Stimulated activated CD8-positive, alpha-beta memory T cell treated with anti-CD3 and anti-CD28 coated beads, Interleukin-12 subunit alpha, Interleukin-12 subunit beta, amount 100 ng/mL, for 24 hours (primary cell): Measurements from ENCODE around the gene TFAP2D.

ENCODE experiments used
- DNase-seq: peaks from one replicate; pipeline ENCODE4 v3.0.0-alpha.2; 2020; ENCODE audit errors: extremely low read depth

TFAP2D gene

DNA sequence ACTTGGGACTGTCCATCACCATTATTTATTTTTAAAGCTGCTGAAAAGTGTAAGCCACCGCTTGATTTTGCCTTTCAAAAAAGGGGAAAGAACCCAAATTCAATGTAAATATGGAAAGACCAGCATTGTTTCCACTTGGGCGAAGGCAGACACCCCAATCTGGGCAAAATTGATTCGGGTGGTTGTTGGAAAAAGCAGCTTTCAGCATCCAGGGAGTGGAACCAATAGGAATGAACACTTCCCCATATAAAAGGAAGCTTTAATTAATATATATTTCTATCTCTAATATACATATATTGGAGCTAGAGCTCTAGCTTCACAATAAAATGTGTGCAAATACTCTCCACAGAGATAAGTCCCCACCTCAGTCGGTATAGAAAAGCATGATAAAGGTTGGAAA lies at the start of gene TFAP2D:
Gene TFAP2D, plus strand, starts transcription at position 301 of the 400 bp plus-strand sequence. CDS start 530 bp downstream, outside the sequence.
- DNase-seq, result no peak

DNA sequence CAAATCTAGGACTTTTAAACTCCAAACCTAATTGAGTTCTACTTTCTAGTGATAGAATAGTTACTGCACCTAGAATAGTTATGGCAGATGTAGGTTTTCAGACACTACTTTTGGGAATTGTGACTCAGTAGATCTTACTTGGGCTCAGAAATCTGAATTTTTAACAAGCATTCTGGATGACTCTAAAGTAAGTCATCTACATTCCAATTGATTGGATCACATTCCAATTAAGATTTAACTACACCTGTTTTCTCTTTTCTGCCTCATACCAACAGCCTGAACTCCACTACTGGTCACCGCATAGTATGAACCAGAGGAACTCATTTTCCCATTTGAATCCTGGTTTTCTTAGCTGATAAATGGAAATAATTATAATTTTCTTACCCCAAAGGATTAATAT lies 49.5 kb upstream of the TFAP2D start:
- DNase-seq, result no peak

DNA sequence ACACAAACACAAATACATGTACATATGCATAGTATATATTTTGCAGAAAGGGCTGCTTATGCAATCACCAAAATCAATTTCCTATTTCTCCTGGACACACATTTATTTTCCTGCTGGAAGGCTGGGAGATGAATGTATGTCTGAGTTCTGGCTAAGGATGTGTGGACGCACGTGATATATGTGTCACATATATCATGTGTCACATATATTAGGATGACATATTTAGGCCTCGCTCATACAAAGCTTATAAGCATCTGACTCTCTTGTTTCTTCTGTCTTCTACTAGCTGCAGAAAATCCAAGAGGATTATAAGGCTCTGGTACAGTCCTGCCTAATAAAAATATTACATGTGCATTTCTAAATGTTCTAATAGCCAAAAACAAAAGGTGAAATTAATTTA lies 47.2 kb upstream of the TFAP2D start:
- DNase-seq, result no peak

DNA sequence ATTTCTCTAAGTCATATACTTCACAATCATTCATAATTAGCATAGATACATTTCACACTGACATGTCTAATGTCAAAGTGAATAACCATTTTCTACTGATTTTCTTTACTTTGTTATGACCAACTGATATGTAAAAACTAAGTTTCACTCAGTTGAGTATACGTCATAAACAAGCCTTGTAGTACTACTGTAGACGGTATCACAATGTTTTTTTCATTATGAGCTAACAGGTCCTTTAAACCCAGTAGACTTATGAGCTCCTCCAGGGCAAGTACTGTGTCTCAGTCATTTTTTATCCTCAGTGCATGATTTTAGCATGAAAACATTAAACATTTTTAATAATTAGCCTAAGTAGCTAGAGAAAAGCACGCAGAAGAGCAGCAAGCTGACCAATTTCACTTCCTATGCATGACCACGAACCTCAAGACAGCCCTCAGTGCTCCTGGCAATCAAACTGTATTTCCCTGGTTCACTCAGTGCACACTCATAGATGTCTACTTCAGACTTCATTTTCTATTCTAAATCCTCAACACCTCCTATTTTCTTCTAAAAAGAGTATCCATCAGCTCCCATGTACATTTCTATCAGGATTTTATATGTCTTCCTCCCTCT lies 32.0 kb upstream of the TFAP2D start:
- DNase-seq, result no peak

DNA sequence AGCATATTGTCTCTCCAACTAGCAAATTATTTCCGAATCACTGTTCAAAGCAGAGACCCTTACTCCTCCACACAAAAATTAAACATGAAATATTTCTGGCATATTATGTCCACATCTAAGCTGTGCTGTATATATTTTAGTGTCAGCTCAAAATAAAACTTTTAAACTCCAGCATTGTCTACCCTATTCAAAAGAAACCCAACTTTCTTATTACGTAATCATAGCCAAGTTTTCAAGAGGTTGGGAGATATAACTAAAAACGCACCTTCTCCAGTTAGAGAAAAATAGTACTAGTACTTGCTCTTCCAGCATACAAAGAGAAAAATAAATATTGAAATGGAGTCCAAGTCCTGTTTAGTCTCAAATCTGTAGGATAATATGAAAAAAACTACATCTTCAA lies 24.1 kb upstream of the TFAP2D start:
- no peak for DNase-seq

DNA sequence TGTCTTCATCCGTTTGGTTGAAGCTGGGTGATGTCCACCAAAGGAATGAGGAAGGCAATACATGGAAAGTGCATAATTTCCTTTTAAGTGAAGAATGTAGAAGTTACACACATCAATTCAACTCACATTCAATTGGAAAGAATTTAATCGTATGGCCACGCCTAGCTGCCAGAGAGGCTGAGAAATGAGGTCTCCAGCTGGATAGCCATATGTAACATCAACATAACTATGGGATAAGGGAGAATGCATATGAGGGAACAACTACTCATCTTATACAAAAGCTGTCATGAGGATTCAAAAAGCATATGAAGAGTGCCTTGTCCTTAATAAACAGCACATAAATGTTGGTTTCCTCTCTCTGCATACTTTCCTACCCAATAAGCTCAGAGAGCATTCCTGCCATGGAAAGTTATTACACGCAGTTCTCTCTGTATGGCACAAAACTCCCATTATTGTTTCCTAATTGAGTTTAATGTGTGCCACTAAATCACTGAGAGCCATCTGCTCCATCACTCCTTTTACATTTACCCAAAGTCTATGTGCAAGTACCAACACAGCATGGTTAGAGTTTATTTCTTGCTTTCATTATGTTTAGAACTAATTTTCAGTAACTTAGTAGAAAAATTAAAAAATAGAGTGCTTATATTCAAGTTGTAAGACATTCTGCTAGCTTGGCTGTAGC lies 21.4 kb upstream of the TFAP2D start:
- no peak for DNase-seq

DNA sequence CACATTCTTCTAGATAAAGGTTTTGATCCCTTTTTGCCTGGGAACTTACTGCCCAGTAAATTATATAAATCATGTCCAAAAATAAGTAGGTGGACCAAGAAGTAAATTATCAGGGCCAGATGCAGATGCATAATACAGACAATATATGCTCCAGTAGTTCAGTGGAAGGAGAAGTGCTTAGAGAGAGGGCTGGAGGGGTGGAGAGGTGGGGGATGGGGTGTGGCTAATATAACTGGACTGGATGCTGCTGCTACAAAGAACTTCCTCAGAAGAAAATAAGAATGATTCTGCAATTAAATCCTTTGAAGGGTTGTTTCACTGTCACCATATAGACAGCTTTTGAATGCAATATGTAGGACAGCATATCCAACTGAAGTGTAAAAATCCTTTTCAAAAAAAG lies 14.8 kb upstream of the TFAP2D start:
- DNase-seq, result no peak

DNA sequence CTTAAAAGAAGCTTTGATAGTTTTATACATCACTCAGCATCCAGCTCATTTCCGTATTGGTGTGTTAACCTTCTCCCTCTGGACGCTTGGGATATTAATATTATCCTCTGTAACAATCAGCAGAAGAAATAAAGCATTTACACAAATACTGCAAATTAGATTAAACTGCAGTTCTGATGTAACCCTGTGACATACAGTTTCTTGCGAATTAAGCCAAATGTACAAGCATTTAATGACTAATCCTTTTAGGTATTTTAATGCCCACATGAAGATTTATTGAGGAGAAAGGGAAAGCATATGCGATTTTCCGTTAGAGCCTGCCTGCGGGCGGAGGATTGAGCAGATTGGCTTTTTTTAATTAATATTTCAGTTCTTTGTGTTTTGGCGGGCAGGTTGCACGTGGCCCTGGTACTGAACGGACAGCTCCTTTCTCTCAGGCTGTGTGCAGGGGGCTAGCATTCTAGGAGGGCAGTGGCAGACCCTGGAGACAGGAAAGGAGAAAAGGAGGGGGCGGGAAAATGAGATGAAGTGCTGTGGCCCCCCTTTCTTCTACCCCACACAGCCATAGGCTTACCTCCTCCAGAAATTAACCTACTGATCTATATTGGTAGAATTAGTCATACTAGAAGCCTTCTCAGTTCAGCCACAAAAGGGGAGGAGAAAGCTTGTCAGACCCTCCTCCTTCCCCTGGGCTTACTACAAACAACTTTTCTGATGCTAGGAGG lies 14.1 kb upstream of the TFAP2D start:
- no peak for DNase-seq

DNA sequence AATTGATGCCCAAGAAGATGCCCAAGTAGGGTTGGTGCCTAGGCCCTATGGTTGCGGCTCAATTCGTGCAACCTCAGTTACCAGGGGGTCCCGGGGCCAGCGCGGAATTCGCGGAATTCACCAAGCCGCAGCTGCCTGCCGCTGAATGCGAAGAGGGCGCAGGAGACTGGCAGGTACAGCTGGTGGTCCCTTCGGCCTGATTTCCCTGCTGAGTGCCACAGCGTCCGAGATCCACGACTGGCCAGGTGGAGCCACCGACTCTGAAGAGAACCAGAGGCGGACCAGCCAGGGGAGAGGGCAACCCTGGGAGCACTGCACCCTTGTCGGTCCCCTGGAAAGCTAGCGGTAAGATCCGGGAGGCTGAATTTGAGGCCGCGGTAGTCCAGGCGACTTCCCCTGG lies 6.8 kb upstream of the TFAP2D start:
- no peak for DNase-seq

DNA sequence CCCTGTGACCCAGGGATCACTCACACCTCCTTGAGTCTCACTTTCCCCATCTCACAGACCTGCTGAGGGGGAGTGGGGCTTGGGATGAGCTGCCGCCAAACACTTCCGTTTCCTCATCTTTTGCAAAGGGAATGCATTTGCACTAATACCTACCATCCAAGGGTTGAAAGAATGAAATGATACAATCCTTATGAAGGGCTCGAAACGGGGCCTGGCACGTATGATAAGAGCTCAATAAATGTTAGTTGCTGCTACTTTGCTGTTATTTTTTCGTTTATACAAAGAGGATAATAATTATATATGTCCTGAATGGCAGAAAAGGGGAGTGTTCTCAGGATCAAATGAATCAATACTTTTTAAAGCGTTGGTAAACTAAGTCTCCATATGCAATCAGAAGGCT lies 6.1 kb upstream of the TFAP2D start:
- DNase-seq, result no peak

DNA sequence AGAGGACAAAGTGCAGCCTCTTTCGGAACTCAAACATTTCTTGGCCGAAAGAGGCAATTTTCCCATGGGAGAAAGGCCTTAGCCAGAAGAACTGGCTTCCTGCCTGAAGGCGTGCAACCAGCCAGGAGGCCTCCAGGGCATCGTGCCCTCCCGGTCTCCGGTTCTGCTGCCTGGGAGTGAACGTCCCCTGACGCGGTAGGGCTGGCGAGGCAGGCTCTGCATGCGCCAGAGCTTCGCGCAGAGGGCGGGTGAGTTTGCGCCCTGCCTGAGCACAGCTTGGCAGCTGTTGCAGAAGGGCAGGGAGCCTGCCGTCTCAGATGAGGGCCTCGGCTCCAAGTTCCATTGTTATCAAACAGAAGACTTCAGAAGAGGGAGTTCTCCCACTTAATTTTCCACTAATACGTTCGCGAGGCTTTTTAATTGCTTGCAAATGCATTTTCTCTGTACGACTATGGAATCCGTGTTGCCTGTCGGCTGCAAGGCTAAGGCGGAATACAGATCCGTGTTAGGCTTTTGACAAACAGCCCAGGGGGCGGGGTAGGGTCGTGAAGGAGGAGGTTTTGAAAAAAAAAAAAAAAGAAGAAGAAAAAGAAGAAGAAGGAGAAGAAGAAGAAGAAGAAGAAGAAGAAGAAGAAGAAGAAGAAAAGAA lies 5.5 kb upstream of the TFAP2D start:
- no peak for DNase-seq

DNA sequence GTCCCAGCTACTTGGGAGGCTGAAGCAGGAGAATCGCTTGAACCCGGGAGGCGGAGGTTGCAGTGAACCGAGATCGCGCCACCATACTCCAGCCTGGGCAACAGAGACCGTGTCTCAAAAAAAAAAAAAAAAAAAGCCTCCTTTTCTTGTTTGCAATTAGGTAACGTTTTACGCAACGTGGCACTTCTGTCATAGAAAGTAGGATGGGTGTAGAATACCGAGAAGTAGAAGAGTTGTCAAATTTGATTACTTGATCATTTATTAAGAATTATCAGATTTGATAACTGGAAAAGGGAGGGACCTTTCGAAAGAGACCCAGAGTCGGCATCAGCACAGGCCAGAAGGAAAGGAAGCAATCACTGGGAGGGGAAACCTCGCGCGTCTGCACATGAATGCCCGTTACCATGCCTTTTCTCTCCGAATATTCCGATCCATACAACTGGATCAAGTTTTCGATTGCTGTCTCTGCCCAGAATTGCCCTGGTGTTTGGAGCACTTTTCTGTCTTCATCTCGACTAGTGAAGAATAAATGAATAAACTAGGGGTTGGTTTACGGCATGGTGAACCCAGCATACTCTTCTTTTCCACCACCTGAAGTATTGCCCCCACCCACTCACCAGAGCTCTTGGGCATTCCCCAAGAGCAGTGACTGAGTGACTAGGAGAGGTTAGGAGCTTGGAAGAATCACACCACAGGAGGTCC lies 4.5 kb upstream of the TFAP2D start:
- DNase-seq, result no peak

DNA sequence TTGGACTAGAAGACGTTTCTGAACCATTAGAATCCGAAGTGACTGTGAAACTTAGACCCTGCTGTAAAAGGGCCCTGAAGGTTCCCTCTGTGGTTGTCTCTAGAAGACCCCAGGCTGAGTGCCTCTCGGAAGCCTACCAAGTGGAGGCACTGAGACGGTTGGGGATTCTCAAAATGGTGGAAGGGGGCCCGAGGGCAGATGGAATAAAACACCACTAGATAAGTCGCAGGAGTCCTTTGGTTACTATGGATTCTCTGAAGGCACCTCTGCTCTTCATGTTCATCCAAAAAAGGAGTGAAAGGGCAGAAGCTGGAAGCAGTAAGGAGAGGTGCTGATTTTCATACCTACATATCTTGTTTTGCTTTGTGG lies 4.0 kb upstream of the TFAP2D start:
- no peak for DNase-seq

DNA sequence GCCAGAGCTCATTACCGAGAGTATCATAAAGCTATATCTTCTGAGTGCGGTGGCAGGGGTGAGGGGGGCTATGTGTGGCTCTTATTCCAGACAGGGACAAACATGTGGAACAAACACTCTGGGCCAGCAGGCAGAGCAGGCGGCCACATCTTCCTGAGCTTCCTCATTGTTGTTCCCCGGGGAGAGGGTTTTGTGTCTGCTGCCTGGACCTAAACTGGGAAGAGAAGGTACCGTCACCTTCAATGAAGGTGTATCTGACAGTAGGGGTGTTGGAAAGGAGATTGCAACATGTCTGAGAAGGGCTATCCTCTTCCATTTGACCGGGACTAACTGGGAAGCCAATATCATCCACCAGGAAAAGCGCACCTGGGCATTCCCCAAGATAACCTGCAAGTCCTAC lies 1.6 kb upstream of the TFAP2D start:
- no peak for DNase-seq

DNA sequence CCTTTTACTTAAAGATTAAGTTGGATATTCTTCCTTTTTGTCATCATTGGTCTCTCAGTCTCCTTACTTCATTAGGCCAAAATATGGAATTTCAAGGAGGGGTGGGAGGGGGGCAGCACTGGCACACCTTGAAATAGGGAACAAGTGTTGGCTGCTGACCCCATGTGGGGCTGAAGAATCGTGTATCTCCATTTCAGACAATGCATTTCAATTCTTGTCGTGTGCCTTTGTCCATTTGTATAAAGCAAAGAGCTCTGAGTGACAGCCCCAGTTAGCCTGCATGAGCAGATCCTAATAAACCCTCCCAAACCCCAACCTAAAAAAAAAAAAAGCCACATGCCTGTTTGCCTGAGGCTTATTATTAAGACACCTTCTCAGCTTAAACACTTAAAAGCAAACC lies 1.0 kb upstream of the TFAP2D start:
- no peak for DNase-seq

DNA sequence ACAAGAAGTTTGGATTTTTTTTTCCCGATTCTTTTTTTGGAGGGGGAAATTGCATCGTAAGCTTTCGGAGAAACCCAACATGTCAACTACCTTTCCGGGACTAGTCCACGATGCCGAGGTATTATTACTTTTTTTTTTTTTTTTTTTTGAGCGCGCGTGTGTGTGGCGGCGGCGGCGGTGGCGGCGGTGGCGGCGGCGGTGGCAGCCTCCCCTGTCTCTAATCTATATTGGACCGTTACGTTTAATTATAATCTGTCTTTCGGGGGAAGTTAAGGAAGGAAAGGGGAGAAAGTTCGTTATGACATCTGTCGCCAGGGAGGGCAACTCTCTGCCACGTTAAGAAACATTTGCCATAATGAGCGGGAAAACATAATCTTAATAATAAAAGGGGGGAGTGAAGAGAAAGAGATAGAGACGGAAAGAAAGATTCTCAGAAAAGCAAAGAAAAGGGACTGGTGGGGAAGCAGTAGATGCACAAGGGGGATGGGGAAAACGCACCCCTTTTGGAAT lies 706 bp downstream of the TFAP2D start:
- no peak for DNase-seq

DNA sequence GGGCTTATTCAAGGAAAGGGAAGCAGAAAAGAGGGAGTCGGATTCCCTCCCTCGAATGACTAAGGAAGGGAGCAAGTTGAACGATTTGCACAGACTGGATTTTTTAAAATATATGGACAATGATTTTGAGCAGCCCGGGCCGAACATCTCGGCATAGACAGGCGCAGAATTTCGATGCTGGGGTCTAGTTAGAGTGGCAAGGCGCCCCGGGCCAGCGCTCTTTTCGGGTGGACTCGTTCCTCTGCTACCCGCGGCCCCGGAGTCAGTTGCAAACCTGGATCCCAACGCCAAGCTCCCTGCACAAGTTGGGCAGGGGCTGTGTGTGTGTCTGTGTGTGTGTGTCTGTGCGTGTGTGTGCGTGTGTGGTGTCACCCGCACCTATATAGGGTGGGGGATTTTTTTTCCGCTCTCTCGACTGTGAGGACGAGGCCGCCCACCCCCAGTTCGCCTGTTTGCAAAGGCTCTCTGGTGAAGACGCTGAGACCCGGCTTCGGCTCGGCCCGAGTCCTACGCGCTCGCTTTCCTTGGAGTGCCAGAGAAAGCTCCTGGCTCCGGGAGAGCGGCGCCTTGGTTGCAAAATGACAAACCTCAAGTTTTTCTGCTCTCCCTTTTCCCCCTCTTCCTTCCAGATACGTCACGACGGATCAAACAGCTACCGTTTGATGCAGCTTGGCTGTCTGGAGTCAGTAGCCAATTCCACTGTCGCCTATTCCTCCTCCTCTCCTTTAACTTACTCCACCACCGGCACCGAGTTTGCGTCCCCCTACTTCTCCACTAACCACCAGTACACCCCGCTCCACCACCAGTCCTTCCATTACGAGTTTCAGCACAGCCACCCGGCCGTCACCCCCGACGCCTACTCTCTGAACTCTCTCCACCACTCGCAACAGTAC lies 1.4 kb downstream of the TFAP2D start:
- DNase-seq, result no peak

DNA sequence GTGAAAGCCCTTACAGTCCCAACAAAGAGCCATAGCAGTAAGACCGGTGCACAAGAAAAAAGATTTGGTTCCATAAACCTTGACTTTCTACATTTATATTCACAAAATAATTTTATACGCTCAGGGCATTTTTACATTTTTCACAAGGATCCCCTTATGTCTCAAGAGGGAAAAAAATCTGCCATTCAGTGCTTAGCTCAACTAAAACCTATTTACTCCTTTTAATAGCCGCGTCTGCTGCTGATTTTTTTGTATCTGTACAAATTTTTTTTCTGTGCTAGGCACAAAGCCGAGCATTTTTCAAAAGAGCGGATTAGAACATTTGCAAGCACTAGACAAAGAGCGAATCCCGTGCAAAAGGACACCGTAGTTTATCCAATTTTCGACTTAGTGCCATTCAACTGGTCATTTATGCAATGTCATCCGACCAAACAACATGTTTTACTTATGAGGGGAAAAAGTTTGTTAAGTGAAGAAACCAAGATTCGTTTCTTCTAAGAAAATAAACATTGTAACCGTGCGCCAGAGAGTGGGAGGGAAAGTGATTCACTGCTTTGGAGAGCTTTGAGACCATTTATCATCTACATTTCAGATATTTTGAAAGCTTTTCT lies 3.7 kb downstream of the TFAP2D start:
- no peak for DNase-seq

DNA sequence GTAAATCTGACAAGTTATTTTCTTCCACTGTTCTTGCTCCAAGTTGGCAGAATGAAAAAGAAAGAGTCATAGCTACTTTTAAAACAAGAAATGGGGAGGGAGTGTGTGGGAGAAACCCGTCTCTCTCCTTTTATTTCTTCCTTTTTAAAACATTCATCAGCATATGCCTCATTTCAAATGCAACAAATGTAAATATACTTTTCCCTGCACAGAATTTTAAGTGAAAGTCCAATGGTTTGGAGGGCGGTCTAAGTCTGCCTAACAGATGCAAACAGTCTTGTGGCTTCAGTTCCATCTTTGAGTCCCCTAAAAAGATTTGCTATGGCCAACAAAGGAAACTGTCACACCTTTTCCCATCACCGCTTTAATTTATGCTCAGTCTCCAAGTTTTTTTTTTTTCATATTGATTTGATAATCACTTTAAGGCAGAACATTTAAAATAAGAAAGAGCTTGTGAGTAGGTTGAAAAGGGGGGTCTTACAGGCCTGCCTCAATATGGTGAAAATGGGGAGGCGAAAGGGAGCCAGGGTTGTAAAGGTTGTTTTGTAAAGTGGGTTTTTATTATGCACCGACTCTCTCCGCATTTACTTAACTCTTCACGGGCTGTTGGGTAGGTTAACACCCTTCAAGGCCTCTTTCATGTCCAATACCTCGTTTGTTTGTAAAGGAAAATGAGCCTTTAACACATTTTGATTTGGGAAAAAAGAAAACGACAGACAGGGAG lies 4.6 kb downstream of the TFAP2D start:
- no peak for DNase-seq

DNA sequence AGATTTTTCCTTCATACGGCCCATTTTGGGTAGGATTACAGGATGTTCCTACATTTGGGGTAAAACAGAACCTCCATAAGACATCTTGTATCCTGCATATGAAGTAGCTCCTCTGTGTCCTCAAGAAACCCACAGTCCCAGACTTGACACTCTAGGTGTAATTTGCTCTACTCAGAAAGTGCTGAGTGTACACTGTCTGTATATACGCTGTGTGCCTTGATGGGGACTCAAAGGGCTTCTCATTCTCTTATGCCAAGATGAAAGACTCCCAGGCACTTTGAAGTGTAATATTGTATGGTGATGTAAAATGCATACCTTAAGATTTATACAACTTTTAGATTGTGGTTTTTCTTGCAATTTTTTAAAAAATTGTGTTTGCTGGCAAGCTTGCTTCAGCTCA lies 5.2 kb downstream of the TFAP2D start:
- DNase-seq, result no peak
